SU-DHL-6 (cell line): Measurements from ENCODE around the gene SEMA6D.

ENCODE experiments used
- H2AFZ ChIP-seq: fragments of 200-600 bp; sonication (generic); 2 replicates; pipeline ENCODE4 v1.6.1; 2014; ENCODE audit warnings: low read depth, mild to moderate bottlenecking, moderate library complexity, mixed read lengths, antibody characterized with exemption, low read length; ENCODE audit not compliant: severe bottlenecking
- H3F3A ChIP-seq: fragments of 200-600 bp; shearing (Covaris generic); 2 replicates; pipeline ENCODE4 v1.6.0; 2016; ENCODE audit warnings: antibody characterized with exemption, mild to moderate bottlenecking; ENCODE audit not compliant: insufficient read depth
- H3K27ac ChIP-seq: fragments of 200-600 bp; sonication (generic); 2 replicates; pipeline ENCODE4 v1.5.1; 2016; ENCODE audit warnings: low read depth, mild to moderate bottlenecking, low read length, moderate library complexity, mixed read lengths
- H3K27me3 ChIP-seq: fragments of 200-600 bp; sonication (generic), shearing (Covaris generic); 2 replicates; pipeline ENCODE4 v1.6.0; 2014; ENCODE audit warnings: mild to moderate bottlenecking, low read length
- H3K36me3 ChIP-seq: fragments of 200-600 bp; sonication (generic); 2 replicates; pipeline ENCODE4 v1.6.1; 2014; ENCODE audit warnings: mild to moderate bottlenecking, low read length, mixed read lengths
- H3K4me2 ChIP-seq: fragments of 300-600, 200-600 bp; shearing (Covaris generic), sonication (generic); 2 replicates; pipeline ENCODE4 v1.6.0; 2014; ENCODE audit warnings: low read length, low read depth, mild to moderate bottlenecking; ENCODE audit not compliant: poor library complexity, severe bottlenecking
- H3K4me3 ChIP-seq: fragments of 200-600 bp; sonication (generic); 2 replicates; pipeline ENCODE4 v1.5.1; 2014; ENCODE audit warnings: antibody characterized with exemption, low read length, mild to moderate bottlenecking, mixed read lengths; ENCODE audit not compliant: insufficient read depth, poor library complexity, severe bottlenecking
- H3K79me2 ChIP-seq: fragments of 200-600 bp; sonication (generic); 2 replicates; pipeline ENCODE4 v1.6.1; 2014; ENCODE audit warnings: mild to moderate bottlenecking, low read length, moderate library complexity; ENCODE audit not compliant: insufficient read depth
- H3K9ac ChIP-seq: fragments of 200-600 bp; sonication (generic); 2 replicates; pipeline ENCODE4 v1.7.0; 2014; ENCODE audit warnings: mild to moderate bottlenecking, low read length
- H3K9me2 ChIP-seq: fragments of 200-600 bp; sonication (generic); replicated peaks from 2 replicates; pipeline ENCODE4 v1.6.1; 2014; ENCODE audit warnings: low read length; ENCODE audit not compliant: insufficient read depth
- H3K9me3 ChIP-seq: fragments of 200-600 bp; sonication (generic); 2 replicates; pipeline ENCODE4 v1.6.1; 2014; ENCODE audit warnings: low read length, mixed read lengths; ENCODE audit not compliant: insufficient read depth
- H4K20me1 ChIP-seq: fragments of 200-600 bp; sonication (generic); 2 replicates; pipeline ENCODE4 v1.6.1; 2014; ENCODE audit warnings: low read depth, mild to moderate bottlenecking, antibody characterized with exemption, low read length, moderate library complexity, mixed read lengths
- CTCF ChIP-seq: fragments of 200-600 bp; sonication (generic); IDR thresholded peaks from one replicate; pipeline ENCODE4 v1.5.1; 2017; ENCODE audit warnings: antibody characterized with exemption, mild to moderate bottlenecking, low read length, moderate library complexity; ENCODE audit not compliant: insufficient read depth, poor library complexity, severe bottlenecking
- EZH2phosphoT487 ChIP-seq: fragments of 200-600 bp; sonication (generic), shearing (Covaris generic); conservative IDR thresholded peaks from 2 replicates; pipeline ENCODE4 v1.6.1; 2018; ENCODE audit warnings: mild to moderate bottlenecking, antibody characterized with exemption, low read length, moderate library complexity, mixed read lengths

Gene SEMA6D

DNA sequence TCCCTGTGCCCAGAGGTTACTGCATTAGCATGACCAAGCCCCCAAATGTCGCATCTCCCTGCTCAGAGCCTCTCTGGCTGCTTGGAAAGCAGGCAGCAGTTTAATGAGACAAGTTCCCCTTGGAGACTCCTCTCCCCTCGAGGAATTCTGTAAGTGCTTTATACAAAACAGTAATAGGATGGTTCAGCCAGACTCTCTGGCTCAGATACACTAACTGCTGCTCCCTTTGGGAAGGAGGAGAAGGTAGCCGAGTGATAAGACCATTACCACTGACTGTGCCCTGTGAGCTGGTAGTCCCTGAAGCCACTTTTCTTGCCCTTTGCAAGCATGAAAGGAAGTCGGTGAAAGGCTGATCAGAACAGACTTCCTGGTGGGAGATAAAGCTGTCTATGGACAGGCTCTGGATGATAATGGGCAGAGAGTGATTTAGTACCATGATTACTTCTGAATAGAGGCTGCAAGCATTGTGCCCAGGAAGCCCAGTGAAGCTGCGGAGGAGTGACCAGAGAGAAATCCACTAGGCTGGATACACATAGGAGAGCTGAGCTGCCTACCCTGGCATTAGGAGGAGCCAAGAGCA lies 100.8 kb downstream of the SEMA6D start:
- Histone ChIP-seq H3K9me3 (no peaks in the 10 kb centered on the region), H3K36me3 (no peaks in the 10 kb centered on the region), H2AFZ (no peak overlapping the region), H3K27ac (no peak overlapping the region), H3K4me2 (no peak overlapping the region), H3K9me2 (0 out of 2 replicates have a peak, but pooled peaks cover 4% of the 10 kb centered on the region), H3K79me2 (no peaks in the 10 kb centered on the region), H3K9ac (no peak overlapping the region), H3K4me3 (no peak overlapping the region), H4K20me1 (no peaks in the 10 kb centered on the region), H3F3A (no peaks in the 10 kb centered on the region), H3K27me3 (no peaks in the 10 kb centered on the region)
- TF ChIP-seq EZH2phosphoT487: no peak

DNA sequence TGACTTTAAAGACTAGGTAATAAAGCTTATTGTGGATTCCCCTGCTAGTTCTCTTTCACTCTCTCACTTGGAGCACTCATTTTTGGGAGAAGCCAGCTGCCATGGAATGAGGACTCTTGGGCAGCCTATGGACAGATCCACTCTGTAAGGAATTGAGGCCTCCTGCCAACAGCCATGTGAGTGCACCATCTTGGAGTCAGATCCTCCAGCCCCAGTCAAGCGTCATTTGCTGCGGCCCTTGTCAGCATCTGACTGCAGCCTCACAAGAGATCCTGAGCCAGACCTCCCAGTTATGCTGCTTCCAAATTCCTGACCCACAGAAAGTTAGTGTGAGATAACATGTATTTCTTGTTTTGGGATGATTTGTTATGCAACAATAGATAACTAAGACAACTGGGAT lies 101.9 kb downstream of the SEMA6D start:
- Histone ChIP-seq H4K20me1 (no peaks in the 10 kb centered on the region), H3K27ac (no peak overlapping the region), H2AFZ (no peak overlapping the region), H3K4me2 (no peak overlapping the region), H3K27me3 (no peaks in the 10 kb centered on the region), H3K4me3 (no peak overlapping the region), H3K79me2 (no peaks in the 10 kb centered on the region), H3F3A (no peaks in the 10 kb centered on the region), H3K9me2 (0 out of 2 replicates have a peak, but pooled peaks cover 4% of the 10 kb centered on the region), H3K36me3 (no peaks in the 10 kb centered on the region), H3K9me3 (no peaks in the 10 kb centered on the region), H3K9ac (no peak overlapping the region)
- TF ChIP-seq CTCF (no peak), EZH2phosphoT487 (no peak)

- no peak overlapping the region for H3K27ac ChIP-seq
These were observed 102.9 kb downstream of the SEMA6D start for GRCh38 chr15:47820057-47820746.

More at GRCh38 chr15:47820057-47820746, 102.9 kb downstream of the SEMA6D start:
- no peaks in the 10 kb centered on the region for H3K36me3 ChIP-seq
- H3K4me3 ChIP-seq: no peak overlapping the region
- H3F3A ChIP-seq: no peaks in the 10 kb centered on the region
- no peaks in the 10 kb centered on the region for H3K9me3 ChIP-seq
- TF ChIP-seq EZH2phosphoT487 (no peak), CTCF (no peak)
- H3K27me3 ChIP-seq: no peaks in the 10 kb centered on the region
- H3K9ac ChIP-seq: no peak overlapping the region
- 0 out of 2 replicates have a peak, but pooled peaks cover 4% of the 10 kb centered on the region for H3K9me2 ChIP-seq
- H2AFZ ChIP-seq: no peak overlapping the region
- no peaks in the 10 kb centered on the region for H4K20me1 ChIP-seq
- no peak overlapping the region for H3K4me2 ChIP-seq
- no peaks in the 10 kb centered on the region for H3K79me2 ChIP-seq
